22Rv1 (cell line): Measurements from ENCODE around the gene PARD3B.

ENCODE experiments used
- CTCF ChIP-seq: fragments of 450-650 bp; IDR thresholded peaks from 2 replicates; pipeline ENCODE4 v1.5.1; 2017; ENCODE audit warnings: mild to moderate bottlenecking
- ZFX ChIP-seq: fragments of 450-650 bp; IDR thresholded peaks from 2 replicates; pipeline ENCODE4 v1.6.1; 2017; ENCODE audit warnings: antibody characterized with exemption, borderline replicate concordance

- no peak for TF ChIP-seq CTCF
- TF ChIP-seq ZFX, result no peak
Observed at GRCh38 chr2:204655626-204656025, 110.4 kb downstream of the PARD3B start.
